ENCODE data around the gene WDR27. TPM values are rescaled to one million over a fixed set of nuclear protein-coding genes. Genes with fewer than 3 reads are reported as not detected.
A peak's percentile ranks its signal among the peaks of the same experiment; 100 is the strongest.

The WDR27 gene
- polyA plus RNA-seq, result 10 to 100 TPM; 10.3 to 24.0 TPM

DNA sequence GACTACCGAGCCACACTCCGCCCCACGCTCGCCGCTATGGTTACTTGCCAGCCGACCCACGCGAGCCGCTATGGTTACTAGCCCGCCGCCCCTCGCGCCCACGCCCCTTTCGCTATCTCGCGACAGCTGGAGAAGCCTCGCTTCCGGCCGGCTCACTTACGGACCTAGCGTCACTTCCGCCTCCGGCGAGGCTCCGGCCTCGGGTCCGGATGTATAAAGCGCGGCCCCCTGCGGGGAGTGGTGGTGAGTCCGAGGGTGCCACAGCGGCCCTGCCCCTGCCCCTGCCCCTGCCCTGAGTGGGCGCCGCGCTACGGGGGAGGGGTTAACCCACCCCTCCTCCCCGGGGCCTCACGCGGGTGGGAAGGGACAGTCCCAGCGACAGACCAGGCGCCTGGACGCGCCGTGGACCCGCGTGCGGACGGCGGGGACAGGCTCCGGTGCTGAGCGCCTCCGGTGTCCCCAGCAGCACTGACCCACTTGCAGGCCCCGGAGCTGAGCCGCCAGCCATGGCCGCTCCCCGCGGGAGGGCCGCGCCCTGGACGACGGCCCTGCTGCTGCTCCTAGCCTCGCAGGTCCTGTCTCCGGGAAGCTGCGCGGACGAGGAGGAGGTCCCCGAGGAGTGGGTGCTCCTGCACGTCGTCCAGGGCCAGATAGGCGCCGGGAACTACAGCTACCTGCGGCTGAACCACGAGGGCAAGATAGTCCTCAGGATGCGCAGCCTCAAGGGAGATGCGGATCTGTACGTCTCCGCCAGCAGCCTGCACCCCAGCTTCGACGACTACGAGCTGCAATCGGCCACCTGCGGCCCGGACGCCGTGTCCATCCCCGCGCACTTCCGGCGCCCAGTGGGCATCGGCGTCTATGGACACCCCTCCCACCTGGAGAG lies at the start of gene WDR27, which contains the start of gene C6orf120:
Gene WDR27, minus strand, starts transcription at position 76 of the 886 bp plus-strand sequence. CDS start 13,024 bp downstream, outside the sequence.
Gene C6orf120, plus strand, starts transcription at position 173 of the 886 bp plus-strand sequence. Its CDS starts 334 bp downstream, at position 507.
- Histone ChIP-seq H3K27ac (ENCODE audit: low read depth in 2 of 2, low read length in 1 of 2) (peak within 1 kb of the TSS; percentile 96), H3K27me3 (ENCODE audit: control insufficient read depth in 1 of 2, insufficient read depth in 2 of 2, low read length in 2 of 2) (no peaks in the 10 kb centered on the region), H3K4me3 (ENCODE audit: low read depth in 1 of 2, low read length in 2 of 2) (peak within 1 kb of the TSS; percentile 87 to 100), H3K4me1 (ENCODE audit: control insufficient read depth in 2 of 2, insufficient read depth in 2 of 2, low read length in 1 of 2) (peaks cover 0 to 17% of the 10 kb centered on the region in 2 donors), H3K36me3 (ENCODE audit: control insufficient read depth in 2 of 2, insufficient read depth in 2 of 2, low read length in 1 of 2) (no peaks in the 10 kb centered on the region), H3K9me3 (ENCODE audit: control insufficient read depth in 2 of 2, insufficient read depth in 1 of 2, low read depth in 1 of 2, low read length in 1 of 2) (no peaks in the 10 kb centered on the region)
- WGBS, 2 donors, result 1% methylated on average over 79 to 92 of the region's 92 CpGs

DNA sequence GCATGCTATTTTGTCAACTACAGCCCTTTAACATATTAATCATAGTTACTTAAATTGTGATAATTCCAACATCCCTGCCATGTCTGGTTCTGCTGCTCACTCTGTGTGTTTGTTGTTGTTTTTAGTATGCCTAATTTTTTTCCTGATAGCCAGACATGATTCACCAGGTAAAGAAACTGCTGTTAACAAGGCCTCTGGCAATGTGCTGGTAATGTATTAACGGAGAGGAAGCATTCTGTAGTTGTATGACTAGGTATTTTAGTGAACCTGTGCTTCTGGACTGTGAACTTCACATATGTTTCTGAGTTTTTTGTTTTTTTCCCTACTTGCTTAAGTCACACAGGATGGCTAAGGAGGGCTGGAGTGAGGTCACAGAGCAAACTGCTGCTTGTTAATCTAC lies 44.7 kb upstream of the WDR27 start:
- Histone ChIP-seq H3K4me3 (ENCODE audit: low read depth in 1 of 2, low read length in 2 of 2) (no peak overlapping the region), H3K9me3 (ENCODE audit: control insufficient read depth in 2 of 2, insufficient read depth in 1 of 2, low read depth in 1 of 2, low read length in 1 of 2) (no peaks in the 10 kb centered on the region), H3K4me1 (ENCODE audit: control insufficient read depth in 2 of 2, insufficient read depth in 2 of 2, low read length in 1 of 2) (no peaks in the 10 kb centered on the region), H3K27ac (ENCODE audit: low read depth in 2 of 2, low read length in 1 of 2) (no peak overlapping the region), H3K36me3 (ENCODE audit: control insufficient read depth in 2 of 2, insufficient read depth in 2 of 2, low read length in 1 of 2) (no peaks in the 10 kb centered on the region), H3K27me3 (ENCODE audit: control insufficient read depth in 1 of 2, insufficient read depth in 2 of 2, low read length in 2 of 2) (no peaks in the 10 kb centered on the region)
- WGBS, 2 donors, result 77 to 78% methylated on average over 1 of the region's 1 CpG

DNA sequence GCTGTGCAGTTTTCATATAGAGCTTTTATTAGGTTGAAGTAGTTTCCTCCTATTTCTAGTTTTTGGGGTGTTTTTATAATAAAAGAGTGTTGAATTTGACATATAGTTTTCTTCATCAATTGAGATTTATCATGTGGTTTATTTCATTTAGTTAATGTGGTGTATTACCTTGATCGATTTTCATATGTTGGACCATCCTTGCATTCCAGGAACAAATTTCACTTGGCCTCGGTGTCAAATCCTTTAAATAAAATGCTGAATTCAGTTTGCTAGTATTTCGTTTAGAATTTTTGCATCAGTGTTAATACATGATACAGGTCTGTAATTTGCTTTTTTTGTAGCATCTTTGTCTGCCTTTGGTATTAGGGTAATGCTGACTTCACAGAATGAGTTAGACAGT lies 43.6 kb upstream of the WDR27 start:
- 87 to 89% methylated on average over 3 of the region's 3 CpGs for WGBS, 2 donors
- Histone ChIP-seq H3K4me3 (ENCODE audit: low read depth in 1 of 2, low read length in 2 of 2) (no peak overlapping the region), H3K4me1 (ENCODE audit: control insufficient read depth in 2 of 2, insufficient read depth in 2 of 2, low read length in 1 of 2) (no peaks in the 10 kb centered on the region), H3K36me3 (ENCODE audit: control insufficient read depth in 2 of 2, insufficient read depth in 2 of 2, low read length in 1 of 2) (no peaks in the 10 kb centered on the region), H3K27ac (ENCODE audit: low read depth in 2 of 2, low read length in 1 of 2) (no peak overlapping the region), H3K9me3 (ENCODE audit: control insufficient read depth in 2 of 2, insufficient read depth in 1 of 2, low read depth in 1 of 2, low read length in 1 of 2) (no peaks in the 10 kb centered on the region), H3K27me3 (ENCODE audit: control insufficient read depth in 1 of 2, insufficient read depth in 2 of 2, low read length in 2 of 2) (no peaks in the 10 kb centered on the region)

GRCh38 chr6:169741344-169741743 lies 39.5 kb upstream of the WDR27 start:
- Histone ChIP-seq H3K4me1 (ENCODE audit: control insufficient read depth in 2 of 2, insufficient read depth in 2 of 2, low read length in 1 of 2) (no peaks in the 10 kb centered on the region), H3K9me3 (ENCODE audit: control insufficient read depth in 2 of 2, insufficient read depth in 1 of 2, low read depth in 1 of 2, low read length in 1 of 2) (no peaks in the 10 kb centered on the region), H3K27me3 (ENCODE audit: control insufficient read depth in 1 of 2, insufficient read depth in 2 of 2, low read length in 2 of 2) (no peaks in the 10 kb centered on the region), H3K4me3 (ENCODE audit: low read depth in 1 of 2, low read length in 2 of 2) (no peak overlapping the region), H3K27ac (ENCODE audit: low read depth in 2 of 2, low read length in 1 of 2) (no peak overlapping the region), H3K36me3 (ENCODE audit: control insufficient read depth in 2 of 2, insufficient read depth in 2 of 2, low read length in 1 of 2) (no peaks in the 10 kb centered on the region)

GRCh38 chr6:169738976-169739529 lies 37.2 kb upstream of the WDR27 start:
- H3K4me3 ChIP-seq (ENCODE audit: low read depth in 1 of 2, low read length in 2 of 2), result no peak overlapping the region
- no peaks in the 10 kb centered on the region for H3K36me3 ChIP-seq (ENCODE audit: control insufficient read depth in 2 of 2, insufficient read depth in 2 of 2, low read length in 1 of 2)
- WGBS, 2 donors, result 87 to 89% methylated on average over 2 of the region's 2 CpGs
- H3K27me3 ChIP-seq (ENCODE audit: control insufficient read depth in 1 of 2, insufficient read depth in 2 of 2, low read length in 2 of 2), result no peaks in the 10 kb centered on the region
- H3K9me3 ChIP-seq (ENCODE audit: control insufficient read depth in 2 of 2, insufficient read depth in 1 of 2, low read depth in 1 of 2, low read length in 1 of 2), result no peaks in the 10 kb centered on the region
- no peak overlapping the region for H3K27ac ChIP-seq (ENCODE audit: low read depth in 2 of 2, low read length in 1 of 2)
- no peaks in the 10 kb centered on the region for H3K4me1 ChIP-seq (ENCODE audit: control insufficient read depth in 2 of 2, insufficient read depth in 2 of 2, low read length in 1 of 2)

DNA sequence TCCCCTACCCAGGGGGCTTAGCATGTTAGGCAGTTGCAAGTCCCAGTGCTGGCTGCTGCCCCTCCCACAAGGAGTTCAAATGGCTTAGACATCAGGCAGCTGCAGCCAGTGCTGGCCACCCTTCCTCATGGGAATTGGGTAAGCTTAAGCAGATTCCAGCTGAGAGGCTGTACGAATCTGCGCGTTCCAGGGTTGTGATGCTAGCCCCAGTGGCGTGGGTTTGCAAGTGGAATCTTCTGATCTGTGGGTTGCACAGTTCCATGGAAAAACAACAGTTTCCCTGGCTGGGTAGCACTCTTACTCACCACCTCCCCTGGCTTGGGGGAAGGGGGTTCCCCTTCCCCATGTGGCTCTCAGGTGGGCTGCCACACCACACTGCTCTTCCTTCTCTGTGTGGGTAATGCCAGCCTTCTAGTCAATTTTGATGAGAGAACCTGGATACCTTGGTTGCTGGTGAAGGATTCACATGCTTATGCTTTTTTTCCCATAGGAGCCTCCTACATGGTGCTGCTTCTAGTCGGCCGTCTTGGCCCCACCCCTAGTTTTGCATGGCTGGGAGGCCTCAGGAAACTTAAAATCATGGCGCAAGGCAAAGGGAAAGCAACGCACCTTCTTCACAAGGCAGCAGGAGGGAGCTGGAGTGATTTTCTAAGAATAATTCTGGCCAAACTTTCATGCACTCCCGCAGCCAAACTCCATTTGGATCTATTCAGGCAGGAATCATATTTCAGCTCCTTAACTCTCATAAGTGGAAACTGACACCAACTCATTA lies 36.6 kb upstream of the WDR27 start:
- 73 to 74% methylated on average over 9 of the region's 9 CpGs for WGBS, 2 donors
- Histone ChIP-seq H3K4me3 (ENCODE audit: low read depth in 1 of 2, low read length in 2 of 2) (no peak overlapping the region), H3K9me3 (ENCODE audit: control insufficient read depth in 2 of 2, insufficient read depth in 1 of 2, low read depth in 1 of 2, low read length in 1 of 2) (no peaks in the 10 kb centered on the region), H3K27ac (ENCODE audit: low read depth in 2 of 2, low read length in 1 of 2) (no peak overlapping the region), H3K4me1 (ENCODE audit: control insufficient read depth in 2 of 2, insufficient read depth in 2 of 2, low read length in 1 of 2) (no peaks in the 10 kb centered on the region), H3K36me3 (ENCODE audit: control insufficient read depth in 2 of 2, insufficient read depth in 2 of 2, low read length in 1 of 2) (no peaks in the 10 kb centered on the region), H3K27me3 (ENCODE audit: control insufficient read depth in 1 of 2, insufficient read depth in 2 of 2, low read length in 2 of 2) (no peaks in the 10 kb centered on the region)

- Histone ChIP-seq H3K27me3 (ENCODE audit: control insufficient read depth in 1 of 2, insufficient read depth in 2 of 2, low read length in 2 of 2) (no peaks in the 10 kb centered on the region), H3K4me1 (ENCODE audit: control insufficient read depth in 2 of 2, insufficient read depth in 2 of 2, low read length in 1 of 2) (no peaks in the 10 kb centered on the region), H3K27ac (ENCODE audit: low read depth in 2 of 2, low read length in 1 of 2) (no peak overlapping the region), H3K4me3 (ENCODE audit: low read depth in 1 of 2, low read length in 2 of 2) (no peak overlapping the region), H3K9me3 (ENCODE audit: control insufficient read depth in 2 of 2, insufficient read depth in 1 of 2, low read depth in 1 of 2, low read length in 1 of 2) (no peaks in the 10 kb centered on the region), H3K36me3 (ENCODE audit: control insufficient read depth in 2 of 2, insufficient read depth in 2 of 2, low read length in 1 of 2) (no peaks in the 10 kb centered on the region)
Measured at GRCh38 chr6:169729961-169730360, 28.1 kb upstream of the WDR27 start.

- Histone ChIP-seq H3K27me3 (ENCODE audit: control insufficient read depth in 1 of 2, insufficient read depth in 2 of 2, low read length in 2 of 2) (no peaks in the 10 kb centered on the region), H3K4me1 (ENCODE audit: control insufficient read depth in 2 of 2, insufficient read depth in 2 of 2, low read length in 1 of 2) (no peaks in the 10 kb centered on the region), H3K27ac (ENCODE audit: low read depth in 2 of 2, low read length in 1 of 2) (no peak overlapping the region), H3K9me3 (ENCODE audit: control insufficient read depth in 2 of 2, insufficient read depth in 1 of 2, low read depth in 1 of 2, low read length in 1 of 2) (no peaks in the 10 kb centered on the region), H3K4me3 (ENCODE audit: low read depth in 1 of 2, low read length in 2 of 2) (no peak overlapping the region), H3K36me3 (ENCODE audit: control insufficient read depth in 2 of 2, insufficient read depth in 2 of 2, low read length in 1 of 2) (no peaks in the 10 kb centered on the region)
Measured at GRCh38 chr6:169726963-169727362, 25.1 kb upstream of the WDR27 start.

DNA sequence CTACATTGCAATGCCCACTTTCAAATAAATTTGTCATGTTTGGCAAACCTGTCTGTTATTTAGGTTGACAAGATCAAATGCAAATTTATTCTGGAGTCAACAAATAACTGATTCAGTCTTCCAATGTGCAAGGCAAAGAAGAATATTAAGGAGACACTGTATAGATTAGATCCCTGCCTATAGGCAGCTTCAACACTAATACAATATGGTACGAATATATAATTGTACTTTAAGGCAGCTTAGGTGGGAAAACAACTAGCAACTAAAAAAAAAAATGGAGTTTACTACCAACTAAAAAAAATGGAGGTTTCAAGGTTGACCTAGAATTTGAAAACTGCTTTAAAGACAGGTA lies 24.2 kb upstream of the WDR27 start:
- Histone ChIP-seq H3K4me3 (ENCODE audit: low read depth in 1 of 2, low read length in 2 of 2) (no peak overlapping the region), H3K9me3 (ENCODE audit: control insufficient read depth in 2 of 2, insufficient read depth in 1 of 2, low read depth in 1 of 2, low read length in 1 of 2) (no peaks in the 10 kb centered on the region), H3K4me1 (ENCODE audit: control insufficient read depth in 2 of 2, insufficient read depth in 2 of 2, low read length in 1 of 2) (peaks cover 0 to 2% of the 10 kb centered on the region in 2 donors), H3K36me3 (ENCODE audit: control insufficient read depth in 2 of 2, insufficient read depth in 2 of 2, low read length in 1 of 2) (no peaks in the 10 kb centered on the region), H3K27ac (ENCODE audit: low read depth in 2 of 2, low read length in 1 of 2) (no peak overlapping the region), H3K27me3 (ENCODE audit: control insufficient read depth in 1 of 2, insufficient read depth in 2 of 2, low read length in 2 of 2) (no peaks in the 10 kb centered on the region)
- WGBS, 2 donors, result 96 to 97% methylated on average over 1 of the region's 1 CpG

All from esophagus (tissue), 2 donors.